HUES64 (cell line): ENCODE data around the gene MYO1B. TPM values are rescaled to one million over a fixed set of nuclear protein-coding genes. Genes with fewer than 3 reads are reported as not detected.

Source experiments
- H3K27ac ChIP-seq: 2 replicates; pipeline ENCODE4 v1.7.0; 2013; ENCODE audit warnings: low read depth, low read length, inconsistent platforms
- H3K27me3 ChIP-seq: 2 replicates; pipeline ENCODE4 v1.6.1; 2013; ENCODE audit warnings: mild to moderate bottlenecking, low read length; ENCODE audit not compliant: insufficient read depth
- H3K36me3 ChIP-seq: 2 replicates; pipeline ENCODE4 v1.6.1; 2013; ENCODE audit warnings: mild to moderate bottlenecking, low read length; ENCODE audit not compliant: insufficient read depth
- H3K4me1 ChIP-seq: 2 replicates; pipeline ENCODE4 v1.6.1; 2013; ENCODE audit warnings: mild to moderate bottlenecking, low read length, moderate library complexity; ENCODE audit not compliant: insufficient read depth
- H3K4me3 ChIP-seq: 2 replicates; pipeline ENCODE4 v1.5.1; 2013; ENCODE audit warnings: mild to moderate bottlenecking, low read length, moderate library complexity
- H3K9ac ChIP-seq: 2 replicates; pipeline ENCODE4 v1.6.1; 2013; ENCODE audit warnings: mild to moderate bottlenecking, low read depth, low read length
- H3K9me3 ChIP-seq: 2 replicates; pipeline ENCODE4 v1.6.1; 2013; ENCODE audit warnings: low read depth, low read length; ENCODE audit not compliant: insufficient read depth
- WGBS: fragments of 150-250, 120-280 bp; methylation state at CpG from one replicate; pipeline ENCODE4 v1.1.7; 2013; ENCODE audit warnings: missing lambda C conversion rate; 5-methylcytosine and 5-hydroxymethylcytosine counted together
- polyA plus RNA-seq, 2 experiments: library from polyadenylated mRNA; stranded (reverse); fragments of 50-300 nt; gene quantifications; one replicate each; pipeline ENCODE4 v1.2.3, GENCODE V29; 2013

MYO1B gene
- polyA plus RNA-seq (2013, experiment 1 of 2), result 48.2 TPM
- polyA plus RNA-seq (2013, experiment 2 of 2), result 47.1 TPM

- Histone ChIP-seq H3K9ac (peak within 1 kb of the TSS; percentile 93), H3K27ac (peak within 1 kb of the TSS; percentile 90), H3K27me3 (peaks cover 12% of the 10 kb centered on the region), H3K4me1 (peaks cover 31% of the 10 kb centered on the region), H3K4me3 (peak within 1 kb of the TSS; percentile 85), H3K36me3 (no peaks in the 10 kb centered on the region), H3K9me3 (no peaks in the 10 kb centered on the region)
- under 1% methylated on average over 112 of the region's 112 CpGs for WGBS
Observed at GRCh38 chr2:191245046-191245868, at the start of gene MYO1B. Gene MYO1B (plus strand): TSS chr2:191245404. CDS start chr2:191276896, 31,492 bp downstream.

- H3K36me3 ChIP-seq, result no peaks in the 10 kb centered on the region
- 90% methylated on average over 3 of the region's 3 CpGs for WGBS
Observed at GRCh38 chr2:191197096-191197495, 48.1 kb upstream of the MYO1B start.

DNA sequence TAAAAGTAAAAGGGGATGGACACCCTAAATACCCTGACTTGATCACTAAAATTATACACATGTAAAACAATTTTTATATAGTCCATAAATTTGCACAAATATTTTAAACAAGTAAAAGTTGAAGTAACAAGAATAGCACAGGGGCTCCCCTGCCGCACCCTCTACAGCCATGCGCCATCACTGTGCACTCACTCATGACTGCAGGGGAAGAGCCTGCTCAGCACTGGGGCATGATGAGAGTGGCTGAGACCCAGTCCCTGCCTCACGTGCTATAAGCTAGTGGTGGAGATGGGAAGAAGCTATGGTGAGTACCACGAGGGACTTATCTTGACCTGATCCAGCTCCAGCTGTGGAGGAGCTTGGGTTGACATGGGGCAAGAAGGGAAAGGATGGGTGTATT is 46.9 kb upstream of the MYO1B start:
- Histone ChIP-seq H3K27me3 (no peaks in the 10 kb centered on the region), H3K36me3 (no peaks in the 10 kb centered on the region), H3K27ac (no peak overlapping the region), H3K4me3 (no peak overlapping the region), H3K4me1 (no peaks in the 10 kb centered on the region), H3K9ac (no peak overlapping the region), H3K9me3 (no peaks in the 10 kb centered on the region)
- WGBS, result 90% methylated on average over 4 of the region's 4 CpGs

More at GRCh38 chr2:191197096-191197495, 48.1 kb upstream of the MYO1B start:
- Histone ChIP-seq H3K27me3 (no peaks in the 10 kb centered on the region), H3K9me3 (no peaks in the 10 kb centered on the region), H3K4me3 (no peak overlapping the region), H3K27ac (no peak overlapping the region), H3K9ac (no peak overlapping the region), H3K4me1 (no peaks in the 10 kb centered on the region)

GRCh38 chr2:191199929-191200512 is 45.2 kb upstream of the MYO1B start:
- WGBS, result 92% methylated on average over 6 of the region's 6 CpGs
- no peak overlapping the region for H3K9ac ChIP-seq
- H3K36me3 ChIP-seq, result no peaks in the 10 kb centered on the region
- no peaks in the 10 kb centered on the region for H3K4me1 ChIP-seq
- H3K4me3 ChIP-seq, result no peak overlapping the region
- no peaks in the 10 kb centered on the region for H3K9me3 ChIP-seq
- H3K27ac ChIP-seq, result no peak overlapping the region
- H3K27me3 ChIP-seq, result no peaks in the 10 kb centered on the region

DNA sequence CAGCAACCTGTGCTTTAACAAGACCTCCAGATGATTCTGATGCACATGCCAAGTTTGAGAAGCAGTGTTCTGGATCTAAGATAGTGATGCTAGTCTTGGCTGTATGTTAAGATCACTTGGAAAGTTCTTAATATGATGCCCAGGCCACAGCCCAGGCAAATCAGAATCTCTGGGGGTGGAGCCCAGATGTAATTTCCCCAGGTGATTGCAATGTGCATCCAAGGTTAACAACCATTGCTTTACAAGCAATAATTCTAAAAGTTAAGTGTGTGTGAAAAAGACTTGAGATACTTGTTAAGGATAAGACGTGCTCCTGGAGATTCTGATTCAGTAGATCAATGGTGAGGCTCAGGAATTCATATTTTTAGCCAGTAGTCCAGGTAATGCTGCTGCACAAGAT is 44.3 kb upstream of the MYO1B start:
- Histone ChIP-seq H3K27ac (no peak overlapping the region), H3K27me3 (no peaks in the 10 kb centered on the region), H3K4me3 (no peak overlapping the region), H3K36me3 (no peaks in the 10 kb centered on the region), H3K9me3 (no peaks in the 10 kb centered on the region), H3K4me1 (no peaks in the 10 kb centered on the region), H3K9ac (no peak overlapping the region)
- 91% methylated on average over 1 of the region's 1 CpG for WGBS

DNA sequence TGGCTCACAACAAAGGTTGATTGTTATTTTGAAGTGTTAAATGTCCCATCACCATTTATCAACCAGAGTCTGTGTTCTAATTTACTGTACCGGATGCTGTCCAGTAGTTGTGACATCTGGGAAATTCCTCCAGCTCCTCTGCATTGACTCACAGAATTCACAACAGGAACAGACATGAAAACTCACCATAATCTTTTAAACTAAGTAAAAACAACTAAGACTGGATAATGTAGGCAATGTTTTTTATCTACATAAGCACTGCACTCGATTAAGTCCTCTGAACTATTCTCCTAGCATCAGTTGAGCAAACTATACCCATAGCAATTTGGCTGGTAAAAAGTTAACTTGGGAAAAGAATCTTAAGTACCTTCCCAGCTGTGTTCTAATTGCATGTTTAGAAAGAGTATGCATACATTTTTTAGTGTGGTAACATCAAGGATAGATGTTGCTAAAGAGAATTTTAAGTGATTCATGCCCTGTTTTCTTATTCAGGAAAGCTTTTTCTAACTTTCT is 42.9 kb upstream of the MYO1B start:
- H3K27me3 ChIP-seq, result no peaks in the 10 kb centered on the region
- no peak overlapping the region for H3K9ac ChIP-seq
- 100% methylated on average over 2 of the region's 2 CpGs for WGBS
- H3K27ac ChIP-seq, result no peak overlapping the region
- no peak overlapping the region for H3K4me3 ChIP-seq
- no peaks in the 10 kb centered on the region for H3K9me3 ChIP-seq
- no peaks in the 10 kb centered on the region for H3K36me3 ChIP-seq
- no peaks in the 10 kb centered on the region for H3K4me1 ChIP-seq

DNA sequence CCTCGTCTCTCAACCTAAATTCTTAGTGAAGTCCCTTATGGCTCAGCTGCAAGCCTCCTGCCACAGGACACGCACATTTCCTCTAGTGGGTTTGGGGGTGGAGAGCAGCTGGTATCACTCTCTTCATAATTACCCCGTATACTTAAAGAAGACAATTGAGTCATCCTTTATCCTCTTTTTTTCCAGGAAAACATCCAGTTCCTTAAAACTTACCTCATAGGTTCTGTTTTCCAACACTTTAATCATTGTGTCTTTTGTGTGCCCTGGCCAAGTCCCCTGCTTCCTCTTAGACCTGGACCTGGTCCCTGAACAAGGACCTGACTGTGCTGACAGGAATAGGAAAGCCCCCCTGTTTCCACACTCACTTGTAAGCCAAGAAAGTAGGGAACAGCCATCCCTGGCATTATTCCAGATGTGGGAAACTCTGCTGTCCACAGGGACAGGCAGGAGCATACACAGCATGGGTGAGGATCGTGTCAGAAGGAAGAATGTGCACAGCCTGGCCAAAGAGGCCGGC is 42.3 kb upstream of the MYO1B start:
- Histone ChIP-seq H3K27ac (no peak overlapping the region), H3K4me1 (no peaks in the 10 kb centered on the region), H3K27me3 (no peaks in the 10 kb centered on the region), H3K9ac (no peak overlapping the region), H3K36me3 (no peaks in the 10 kb centered on the region), H3K4me3 (no peak overlapping the region), H3K9me3 (no peaks in the 10 kb centered on the region)
- WGBS, result 85% methylated on average over 5 of the region's 5 CpGs

DNA sequence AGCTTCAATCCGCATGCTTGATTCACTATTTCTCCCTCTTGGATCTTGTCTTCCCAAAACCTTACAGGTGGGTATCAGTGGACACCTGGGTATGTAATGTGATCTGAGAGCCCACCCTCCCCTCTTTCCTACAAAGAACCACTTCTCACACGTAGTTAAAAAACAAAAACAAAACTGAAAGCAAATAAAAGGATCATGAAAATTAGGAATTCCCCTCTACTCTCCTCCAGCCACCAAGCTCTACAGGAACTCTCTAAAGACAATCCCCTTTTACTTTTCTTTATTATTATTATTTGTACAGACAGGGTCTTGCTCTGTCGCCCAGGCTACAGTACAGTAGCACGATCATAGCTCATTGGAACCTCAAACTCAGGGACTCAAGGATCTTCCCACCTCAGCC is 40.8 kb upstream of the MYO1B start:
- no peaks in the 10 kb centered on the region for H3K27me3 ChIP-seq
- H3K36me3 ChIP-seq, result no peaks in the 10 kb centered on the region
- no peak overlapping the region for H3K9ac ChIP-seq
- no peaks in the 10 kb centered on the region for H3K4me1 ChIP-seq
- H3K27ac ChIP-seq, result no peak overlapping the region
- no peaks in the 10 kb centered on the region; the same call in 1 of the 2 replicates for H3K9me3 ChIP-seq
- WGBS, result 96% methylated on average over 4 of the region's 4 CpGs
- H3K4me3 ChIP-seq, result no peak overlapping the region

GRCh38 chr2:191206613-191207471 is 38.4 kb upstream of the MYO1B start:
- no peak overlapping the region for H3K4me3 ChIP-seq
- H3K9me3 ChIP-seq, result no peaks in the 10 kb centered on the region; the same call in 1 of the 2 replicates
- 95% methylated on average over 13 of the region's 13 CpGs for WGBS
- H3K9ac ChIP-seq, result no peak overlapping the region
- H3K27me3 ChIP-seq, result no peaks in the 10 kb centered on the region
- no peaks in the 10 kb centered on the region for H3K36me3 ChIP-seq
- no peaks in the 10 kb centered on the region for H3K4me1 ChIP-seq
- H3K27ac ChIP-seq, result no peak overlapping the region

DNA sequence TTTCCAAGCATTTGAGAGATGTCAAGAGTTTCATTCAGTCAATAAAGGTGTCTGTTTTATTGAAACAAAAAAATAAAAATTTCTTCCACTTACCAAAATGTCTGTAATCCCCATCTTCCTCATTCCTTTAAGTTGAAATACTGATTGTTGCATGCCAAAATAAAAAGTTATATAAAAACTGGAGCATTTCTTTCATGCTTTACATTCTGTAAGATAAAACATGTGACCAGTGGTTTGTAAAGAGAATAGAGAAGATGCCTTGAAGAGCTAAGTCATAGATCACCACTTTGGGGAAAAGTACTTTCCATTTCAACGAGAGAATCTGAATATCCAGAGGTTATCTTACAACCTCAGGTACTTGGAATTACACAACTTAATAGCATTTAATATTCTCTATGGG is 35.9 kb upstream of the MYO1B start:
- Histone ChIP-seq H3K9ac (no peak overlapping the region), H3K27ac (no peak overlapping the region), H3K36me3 (no peaks in the 10 kb centered on the region), H3K9me3 (no peaks in the 10 kb centered on the region; the same call in 1 of the 2 replicates), H3K4me3 (no peak overlapping the region), H3K27me3 (no peaks in the 10 kb centered on the region), H3K4me1 (no peaks in the 10 kb centered on the region)
- WGBS, result 100% methylated on average over 1 of the region's 1 CpG
